Osteocyte (in vitro differentiated cells): ENCODE results near the gene FIBCD1. TPM values are rescaled to one million over a fixed set of nuclear protein-coding genes. Genes with fewer than 3 reads are reported as not detected.

ENCODE experiments used
- DNase-seq: peaks from one replicate; pipeline ENCODE4 v3.0.0; 2021; ENCODE audit warnings: mixed read lengths; ENCODE audit not compliant: unreplicated experiment; ENCODE audit errors: extremely low spot score
- H3K27ac Mint-ChIP-seq: one replicate; pipeline ENCODE4 v1.8.0; 2021; ENCODE audit warnings: mild to moderate bottlenecking, mixed read lengths; ENCODE audit not compliant: unreplicated experiment
- H3K27me3 Mint-ChIP-seq: one replicate; pipeline ENCODE4 v1.8.0; 2021; ENCODE audit warnings: mixed read lengths; ENCODE audit not compliant: unreplicated experiment
- H3K36me3 Mint-ChIP-seq: one replicate; pipeline ENCODE4 v1.8.0; 2021; ENCODE audit warnings: mixed read lengths; ENCODE audit not compliant: unreplicated experiment
- H3K4me1 Mint-ChIP-seq: one replicate; pipeline ENCODE4 v1.8.0; 2021; ENCODE audit warnings: mixed read lengths; ENCODE audit not compliant: unreplicated experiment
- H3K4me3 Mint-ChIP-seq: one replicate; pipeline ENCODE4 v1.8.0; 2021; ENCODE audit warnings: mild to moderate bottlenecking, moderate library complexity, mixed read lengths; ENCODE audit not compliant: unreplicated experiment
- H3K9me3 Mint-ChIP-seq: one replicate; pipeline ENCODE4 v1.8.0; 2021; ENCODE audit warnings: mixed read lengths; ENCODE audit not compliant: unreplicated experiment
- CTCF ChIP-seq: fragments of 200-600 bp; sonication (generic); IDR thresholded peaks from 2 replicates; pipeline ENCODE4 v1.5.0; 2021; ENCODE audit warnings: antibody characterized with exemption, mild to moderate bottlenecking, moderate library complexity
- total RNA-seq: library from RNA; stranded (reverse); gene quantifications from 2 replicates; pipeline ENCODE4 v1.2.1, GENCODE V29; 2021

Gene FIBCD1
- total RNA-seq, 1 donor from 2014 or later = 18.2 TPM

- Mint-ChIP-seq H3K27me3 (no peaks in the 10 kb centered on the region), H3K36me3 (peaks cover 30% of the 10 kb centered on the region), H3K27ac (peak overlapping the region; percentile 91), H3K9me3 (no peaks in the 10 kb centered on the region), H3K4me1 (peaks cover 62% of the 10 kb centered on the region), H3K4me3 (no peak overlapping the region)
- DNase-seq = no peak
- TF ChIP-seq CTCF = no peak
Observed at GRCh38 chr9:130857864-130858738, 80.9 kb downstream of the FIBCD1 start.

- H3K27ac Mint-ChIP-seq = no peak overlapping the region
- H3K4me1 Mint-ChIP-seq = peaks cover 54% of the 10 kb centered on the region
- TF ChIP-seq CTCF = no peak
- no peak for DNase-seq
- no peak overlapping the region for H3K4me3 Mint-ChIP-seq
- H3K36me3 Mint-ChIP-seq = peaks cover 29% of the 10 kb centered on the region
- H3K9me3 Mint-ChIP-seq = no peaks in the 10 kb centered on the region
- no peaks in the 10 kb centered on the region for H3K27me3 Mint-ChIP-seq
Observed at GRCh38 chr9:130856474-130856873, 82.6 kb downstream of the FIBCD1 start.

GRCh38 chr9:130854835-130855234 lies 84.2 kb downstream of the FIBCD1 start:
- DNase-seq = no peak
- Mint-ChIP-seq H3K4me1 (peaks cover 42% of the 10 kb centered on the region), H3K4me3 (no peak overlapping the region), H3K27ac (peak overlapping the region; percentile 54), H3K36me3 (peaks cover 27% of the 10 kb centered on the region), H3K9me3 (no peaks in the 10 kb centered on the region), H3K27me3 (no peaks in the 10 kb centered on the region)
- no peak for TF ChIP-seq CTCF

GRCh38 chr9:130854092-130854491 lies 85.0 kb downstream of the FIBCD1 start:
- no peak overlapping the region for H3K4me3 Mint-ChIP-seq
- no peaks in the 10 kb centered on the region for H3K27me3 Mint-ChIP-seq
- H3K36me3 Mint-ChIP-seq = peaks cover 27% of the 10 kb centered on the region
- DNase-seq = no peak
- no peak for TF ChIP-seq CTCF
- no peaks in the 10 kb centered on the region for H3K9me3 Mint-ChIP-seq
- H3K4me1 Mint-ChIP-seq = peaks cover 44% of the 10 kb centered on the region
- peak overlapping the region; percentile 54 for H3K27ac Mint-ChIP-seq

- TF ChIP-seq CTCF = no peak
- Mint-ChIP-seq H3K4me1 (peaks cover 40% of the 10 kb centered on the region), H3K9me3 (no peaks in the 10 kb centered on the region), H3K4me3 (no peak overlapping the region), H3K36me3 (peaks cover 27% of the 10 kb centered on the region), H3K27ac (no peak overlapping the region), H3K27me3 (no peaks in the 10 kb centered on the region)
- no peak for DNase-seq
Observed at GRCh38 chr9:130852801-130853200, 86.2 kb downstream of the FIBCD1 start.

Other genes with a start within 250 kb of the FIBCD1 start
- 26.1 and 26.2 TPM in 2 replicates for gene EXOSC2, start 245.5 kb downstream of the FIBCD1 start, total RNA-seq
- 97.7 and 101 TPM in 2 replicates for gene ABL1, start 104.0 kb downstream of the FIBCD1 start, total RNA-seq
- not detected in 2 replicates for gene QRFP, start 42.4 kb downstream of the FIBCD1 start, total RNA-seq
- 0.68 and 1.0 TPM in 2 replicates for gene LAMC3, start 69.9 kb upstream of the FIBCD1 start, total RNA-seq
- 26.3 and 31.1 TPM in 2 replicates for gene AIF1L, start 157.3 kb upstream of the FIBCD1 start, total RNA-seq
- gene NUP214, start 186.3 kb upstream of the FIBCD1 start, total RNA-seq = 45.4 and 51.5 TPM in 2 replicates